ENCODE measurements around the gene PCDHB16.
A peak's percentile ranks its signal among the peaks of the same experiment; 100 is the strongest.
"Not testable (repeated sequence)": the region's sequence is repeated elsewhere in the genome, so short reads cannot be mapped to it uniquely, and the experiment has no call there.

PCDHB16 gene

GRCh38 chr5:141199359-141200235 is 17.4 kb downstream of the PCDHB16 start, which contains the start of gene PCDHB11:
Gene PCDHB11 (plus strand): TSS chr5:141199627. CDS start chr5:141199775, 148 bp downstream.
- Histone ChIP-seq H3K9me3 (no peaks in the 10 kb centered on the region), H3K27me3 (ENCODE audit: low read depth) (no peaks in the 10 kb centered on the region), H3K4me3 (no peak within 1 kb of the TSS), H3K4me1 (no peaks in the 10 kb centered on the region), H3K36me3 (replicated peaks) (no peaks in the 10 kb centered on the region)
- in situ Hi-C loops (cut with MboI; ENCODE audit: low sequenced_read_pairs), result loop anchor here (25.0 kb wide), 1 partner anchor 363 kb away; no protein-coding TSS in a partner anchor
- peak; percentile 4 to 47 for DNase-seq (ENCODE audit: low spot score in 2 of 2)

GRCh38 chr5:141201126-141201525 is 18.9 kb downstream of the PCDHB16 start:
- H3K4me3 ChIP-seq; H3K36me3 ChIP-seq (replicated peaks); DNase-seq (ENCODE audit: low spot score in 2 of 2); H3K9me3 ChIP-seq; H3K4me1 ChIP-seq; H3K27me3 ChIP-seq (ENCODE audit: low read depth): not testable (repeated sequence)
- in situ Hi-C loops (cut with MboI; ENCODE audit: low sequenced_read_pairs), result loop anchor here (25.0 kb wide), 1 partner anchor 361 kb away; no protein-coding TSS in a partner anchor

- H3K27me3 ChIP-seq (ENCODE audit: low read depth); H3K4me3 ChIP-seq; H3K4me1 ChIP-seq; H3K36me3 ChIP-seq (replicated peaks); H3K9me3 ChIP-seq; DNase-seq (ENCODE audit: low spot score in 2 of 2): not testable (repeated sequence)
- in situ Hi-C loops (cut with MboI; ENCODE audit: low sequenced_read_pairs), result loop anchor here (25.0 kb wide), 1 partner anchor 361 kb away; no protein-coding TSS in a partner anchor
Observed at GRCh38 chr5:141201646-141202045, 19.5 kb downstream of the PCDHB16 start.

- H3K9me3 ChIP-seq, result no peaks in the 10 kb centered on the region
- in situ Hi-C loops (cut with MboI; ENCODE audit: low sequenced_read_pairs), result loop anchor here (25.0 kb wide), 1 partner anchor 354 kb away; no protein-coding TSS in a partner anchor
- no peak within 1 kb of the TSS for H3K4me3 ChIP-seq
- H3K36me3 ChIP-seq (replicated peaks), result no peaks in the 10 kb centered on the region
- no peaks in the 10 kb centered on the region for H3K4me1 ChIP-seq
- no peaks in the 10 kb centered on the region for H3K27me3 ChIP-seq (ENCODE audit: low read depth)
- no peak for DNase-seq (ENCODE audit: low spot score in 2 of 2)
Observed at GRCh38 chr5:141208478-141208877, 26.3 kb downstream of the PCDHB16 start, which contains the start of gene PCDHB12. Gene PCDHB12 (plus strand): TSS chr5:141208719. CDS start chr5:141208908, 189 bp downstream.

- not testable (repeated sequence) for H3K4me1 ChIP-seq; DNase-seq (ENCODE audit: low spot score in 2 of 2); H3K27me3 ChIP-seq (ENCODE audit: low read depth); H3K9me3 ChIP-seq; H3K4me3 ChIP-seq; H3K36me3 ChIP-seq (replicated peaks)
- in situ Hi-C loops (cut with MboI; ENCODE audit: low sequenced_read_pairs), result loop anchor here (25.0 kb wide), 1 partner anchor 352 kb away; no protein-coding TSS in a partner anchor
Observed at GRCh38 chr5:141210281-141210680, 28.1 kb downstream of the PCDHB16 start.

- not testable (repeated sequence) for DNase-seq (ENCODE audit: low spot score in 2 of 2); H3K4me3 ChIP-seq; H3K9me3 ChIP-seq; H3K27me3 ChIP-seq (ENCODE audit: low read depth); H3K4me1 ChIP-seq; H3K36me3 ChIP-seq (replicated peaks)
- in situ Hi-C loops (cut with MboI; ENCODE audit: low sequenced_read_pairs), result loop anchor here (25.0 kb wide), 1 partner anchor 351 kb away; no protein-coding TSS in a partner anchor
Observed at GRCh38 chr5:141210849-141211248, 28.7 kb downstream of the PCDHB16 start.

GRCh38 chr5:141213656-141214339 is 31.6 kb downstream of the PCDHB16 start, which contains the start of gene PCDHB13:
Gene PCDHB13 (plus strand): TSS chr5:141213919. CDS start chr5:141214124, 205 bp downstream.
- H3K9me3 ChIP-seq; H3K36me3 ChIP-seq (replicated peaks); H3K27me3 ChIP-seq (ENCODE audit: low read depth); H3K4me1 ChIP-seq: not testable (repeated sequence)
- in situ Hi-C loops (cut with MboI; ENCODE audit: low sequenced_read_pairs), result loop anchor here (25.0 kb wide), 1 partner anchor 349 kb away; no protein-coding TSS in a partner anchor
- H3K4me3 ChIP-seq, result peak within 1 kb of the TSS; percentile 17
- DNase-seq (ENCODE audit: low spot score in 2 of 2), result peak; percentile 65 to 86

GRCh38 chr5:141214583-141214982 is 32.4 kb downstream of the PCDHB16 start:
- not testable (repeated sequence) for DNase-seq (ENCODE audit: low spot score in 2 of 2); H3K9me3 ChIP-seq; H3K36me3 ChIP-seq (replicated peaks); H3K27me3 ChIP-seq (ENCODE audit: low read depth); H3K4me1 ChIP-seq; H3K4me3 ChIP-seq
- in situ Hi-C loops (cut with MboI; ENCODE audit: low sequenced_read_pairs), result loop anchor here (25.0 kb wide), 1 partner anchor 348 kb away; no protein-coding TSS in a partner anchor

- in situ Hi-C loops (cut with MboI; ENCODE audit: low sequenced_read_pairs), result loop anchor here (25.0 kb wide), 1 partner anchor 347 kb away; no protein-coding TSS in a partner anchor
- not testable (repeated sequence) for H3K9me3 ChIP-seq; H3K36me3 ChIP-seq (replicated peaks); DNase-seq (ENCODE audit: low spot score in 2 of 2); H3K4me1 ChIP-seq; H3K4me3 ChIP-seq; H3K27me3 ChIP-seq (ENCODE audit: low read depth)
Observed at GRCh38 chr5:141215504-141215903, 33.3 kb downstream of the PCDHB16 start.

- H3K4me1 ChIP-seq; H3K4me3 ChIP-seq; DNase-seq (ENCODE audit: low spot score in 2 of 2); H3K27me3 ChIP-seq (ENCODE audit: low read depth); H3K36me3 ChIP-seq (replicated peaks); H3K9me3 ChIP-seq: not testable (repeated sequence)
- in situ Hi-C loops (cut with MboI; ENCODE audit: low sequenced_read_pairs), result loop anchor here (25.0 kb wide), 1 partner anchor 346 kb away; no protein-coding TSS in a partner anchor
Observed at GRCh38 chr5:141216035-141216434, 33.8 kb downstream of the PCDHB16 start.

GRCh38 chr5:141223112-141223783 is 41.1 kb downstream of the PCDHB16 start, which contains the start of gene PCDHB14:
Gene PCDHB14 (plus strand): TSS chr5:141223343. CDS start chr5:141223506, 163 bp downstream.
- in situ Hi-C loops (cut with MboI; ENCODE audit: low sequenced_read_pairs), result loop anchor here (25.0 kb wide), 1 partner anchor 339 kb away; no protein-coding TSS in a partner anchor
- Histone ChIP-seq H3K4me3 (no peak within 1 kb of the TSS), H3K27me3 (ENCODE audit: low read depth) (no peaks in the 10 kb centered on the region; the same call in 1 of the 2 replicates), H3K4me1 (no peaks in the 10 kb centered on the region), H3K9me3 (no peaks in the 10 kb centered on the region), H3K36me3 (replicated peaks) (no peaks in the 10 kb centered on the region)
- DNase-seq (ENCODE audit: low spot score in 2 of 2), result peak; percentile 26 to 30

GRCh38 chr5:141224844-141225243 is 42.7 kb downstream of the PCDHB16 start:
- H3K9me3 ChIP-seq; H3K36me3 ChIP-seq (replicated peaks); H3K4me1 ChIP-seq; H3K27me3 ChIP-seq (ENCODE audit: low read depth); H3K4me3 ChIP-seq; DNase-seq (ENCODE audit: low spot score in 2 of 2): not testable (repeated sequence)
- in situ Hi-C loops (cut with MboI; ENCODE audit: low sequenced_read_pairs), result loop anchor here (25.0 kb wide), 1 partner anchor 337 kb away; no protein-coding TSS in a partner anchor

- in situ Hi-C loops (cut with MboI; ENCODE audit: low sequenced_read_pairs), result not testable (repeated sequence)
Observed at GRCh38 chr5:141225421-141225820, 43.2 kb downstream of the PCDHB16 start.

More at GRCh38 chr5:141225421-141225820, 43.2 kb downstream of the PCDHB16 start:
- not testable (repeated sequence) for H3K27me3 ChIP-seq (ENCODE audit: low read depth); H3K4me1 ChIP-seq; H3K4me3 ChIP-seq; H3K36me3 ChIP-seq (replicated peaks); DNase-seq (ENCODE audit: low spot score in 2 of 2); H3K9me3 ChIP-seq
